Ovary (tissue), 9 donors: ENCODE results near the gene TTLL3. TPM values are rescaled to one million over a fixed set of nuclear protein-coding genes. Genes with fewer than 3 reads are reported as not detected.
"Not testable (repeated sequence)": the region's sequence is repeated elsewhere in the genome, so short reads cannot be mapped to it uniquely, and the experiment has no call there.

Experiments used
- DNase-seq, 5 donors: peaks; one replicate each; pipeline ENCODE4 v3.0.0-alpha.2; 2019 to 2020
- H3K27ac ChIP-seq, 2 donors: fragments of 200-600 bp; one replicate each; pipeline versions ENCODE4 v1.5.1 to v1.8.0; 2019 to 2022
- H3K27me3 ChIP-seq: fragments of 200-600 bp; one replicate; pipeline ENCODE4 v1.8.0; 2022
- H3K36me3 ChIP-seq: fragments of 200-600 bp; sonication (generic); one replicate; pipeline ENCODE4 v1.5.1; 2019
- H3K4me1 ChIP-seq: one replicate; pipeline ENCODE4 v1.8.1; 2013; ENCODE audit warnings: mild to moderate bottlenecking, moderate library complexity; ENCODE audit not compliant: insufficient read depth
- H3K4me3 ChIP-seq: fragments of 200-600 bp; sonication (generic); one replicate; pipeline ENCODE4 v1.5.1; 2017
- H3K9me3 ChIP-seq, 2 donors: fragments of 200-600 bp in 1 of 2; sonication (generic) in 1 of 2; one replicate each; pipeline versions ENCODE4 v1.5.1 to v1.8.1; 2013 to 2019; ENCODE audit warnings: mild to moderate bottlenecking in 1 of 2, moderate library complexity in 1 of 2
- CTCF ChIP-seq, 3 donors: fragments of 450-650 bp in 2 of 3; fragments of 200-600 bp in 1 of 3; IDR thresholded peaks; one replicate each; pipeline versions ENCODE4 v1.5.1 to v1.8.0; 2016 to 2022; ENCODE audit warnings: antibody characterized with exemption in 3 of 3, mild to moderate bottlenecking in 1 of 3
- EP300 ChIP-seq: sonication (generic); formaldehyde crosslinking; IDR thresholded peaks from one replicate; pipeline ENCODE4 v1.6.1; 2017; ENCODE audit warnings: antibody characterized with exemption
- POLR2A ChIP-seq: fragments of 450-650 bp; IDR thresholded peaks from one replicate; pipeline ENCODE4 v1.6.1; 2017; ENCODE audit warnings: antibody characterized with exemption, mild to moderate bottlenecking, moderate library complexity
- WGBS, 3 donors: extraction: QIAGEN DNeasy Blood & Tissue Kit in 1 of 3; methylation state at CpG; one replicate each; pipeline versions ENCODE4 v1.1.5 to v1.1.7; 2013 to 2017; 5-methylcytosine and 5-hydroxymethylcytosine counted together
- intact Hi-C, 4 donors: fragments of 100-400 bp; cut with DNase I; formaldehyde crosslinking; loops; one replicate each; pipeline versions ENCODE4 v1.11.0 to v1.15.1; 2022 to 2023
- polyA plus RNA-seq, 2 donors: library from polyadenylated mRNA; stranded (reverse); fragments of 200-250 nt in 1 of 2; fragments of 350-450 nt in 1 of 2; fragmentation: Illumina TruSeq in 1 of 2; extraction: RNeasy Lipid Tissue Mini Kit (QIAGEN cat#74804) in 1 of 2; gene quantifications; one replicate each; pipeline ENCODE4 v1.2.3, GENCODE V29; 2013 to 2014
- total RNA-seq, 7 donors: library from RNA; depleted of rRNA in 2 of 7; stranded (reverse); fragments of >200 nt in 2 of 7; fragmentation: NEBNext Ultra II Directional in 3 of 7; extraction: Animal tissue kit (Norgen Biotek cat#: 25700) in 3 of 7; gene quantifications; one replicate each; pipeline versions ENCODE4 v1.1.0 to v1.2.4, GENCODE V29; 2016 to 2023
- donor health status: DM: no; HTN: no; CAD: no; lungs with moderate emphysema.
- donor health status: DM: no; HTN: no; CAD: no.
- donor health status: Bipolar disorder and iron deficiency.
- donor health status: DM: yes; HTN: yes; CAD: no.
- donor health status: DM: no; HTN: no; CAD: no.
- donor health status: DM: yes; HTN: yes; CAD: no.

TTLL3 gene
- total and polyA plus RNA-seq, 9 donors, result 43.0 to 94.4 (median 62.0) TPM

- peak; percentile 87 to 91 (median 88) for DNase-seq
- 1% methylated on average over 28 to 49 of the region's 49 CpGs for WGBS, 3 donors
- H3K36me3 ChIP-seq, result no peaks in the 10 kb centered on the region
- peaks cover 6% of the 10 kb centered on the region for H3K4me1 ChIP-seq
- H3K4me3 ChIP-seq, result peak within 1 kb of the TSS; percentile 57
- TF ChIP-seq CTCF (IDR thresholded peaks at IDR 0.05) (no peak), POLR2A (peak; percentile 88)
- no peaks in the 10 kb centered on the region for H3K9me3 ChIP-seq
- peak within 1 kb of the TSS; percentile 74 to 92 for H3K27ac ChIP-seq
- intact Hi-C loops, result loop anchor here in 2 of 4 donors (2.0 kb wide), 1 partner anchor 23 kb away; the partner anchor contains the start of genes ARPC4 (in 2 of the 2) and TADA3 (in 2 of the 2)
- H3K27me3 ChIP-seq, result no peaks in the 10 kb centered on the region
These were observed 40.4 kb upstream of the TTLL3 start, which contains the start of gene CAMK1 for GRCh38 chr3:9769426-9770275. CAMK1 (minus strand) TSS chr3:9769947; CDS start chr3:9767749, 2,198 bp downstream.

- Histone ChIP-seq H3K36me3 (no peaks in the 10 kb centered on the region), H3K4me1 (peaks cover 6% of the 10 kb centered on the region), H3K27me3 (no peaks in the 10 kb centered on the region), H3K27ac (peak overlapping the region; percentile 74 to 92), H3K9me3 (no peaks in the 10 kb centered on the region), H3K4me3 (peak overlapping the region; percentile 57)
- intact Hi-C loops, result loop anchor here in 2 of 4 donors (2.0 kb wide), 1 partner anchor 22 kb away; the partner anchor contains the start of genes ARPC4 (in 2 of the 2) and TADA3 (in 2 of the 2)
- 2 to 6% (median 3%) methylated on average over 15 of the region's 15 CpGs for WGBS, 3 donors
- TF ChIP-seq POLR2A (no peak), EP300 (no peak), CTCF (IDR thresholded peaks at IDR 0.05) (no peak)
- peak; percentile 99 to 100 (median 100) for DNase-seq
These were observed 39.7 kb upstream of the TTLL3 start for GRCh38 chr3:9770276-9770812.

GRCh38 chr3:9771007-9771406 is 39.1 kb upstream of the TTLL3 start:
- not testable (repeated sequence) for H3K4me1 ChIP-seq, H3K4me3 ChIP-seq, H3K27me3 ChIP-seq, H3K36me3 ChIP-seq, DNase-seq, H3K9me3 ChIP-seq
- H3K27ac ChIP-seq, result peak overlapping the region in 1 of 2 donors; percentile 92
- WGBS, 3 donors, result 56 to 65% (median 60%) methylated on average over 2 of the region's 2 CpGs
- intact Hi-C loops, result loop anchor here in 2 of 4 donors (2.0 kb wide), 1 partner anchor 22 kb away; the partner anchor contains the start of genes ARPC4 (in 2 of the 2) and TADA3 (in 2 of the 2)

- intact Hi-C loops, result no loop called here
- no peak for DNase-seq
- H3K36me3 ChIP-seq, result no peaks in the 10 kb centered on the region
- H3K27me3 ChIP-seq, result no peaks in the 10 kb centered on the region
- H3K4me3 ChIP-seq, result no peak overlapping the region
- no peaks in the 10 kb centered on the region for H3K9me3 ChIP-seq
- WGBS, 3 donors, result 61 to 87% (median 85%) methylated on average over 5 of the region's 5 CpGs
- H3K4me1 ChIP-seq, result no peaks in the 10 kb centered on the region
- TF ChIP-seq EP300, result no peak
- no peak for TF ChIP-seq CTCF (IDR thresholded peaks at IDR 0.05)
- TF ChIP-seq POLR2A, result no peak
- no peak overlapping the region for H3K27ac ChIP-seq
These were observed 33.0 kb upstream of the TTLL3 start for GRCh38 chr3:9776896-9777693.
